ENCODE data around the gene ZC3H12D. TPM values are rescaled to one million over a fixed set of nuclear protein-coding genes. Genes with fewer than 3 reads are reported as not detected.

The ZC3H12D gene
- total RNA-seq, 2 donors from 2014 or later, result 4.3 to 4.9 TPM

DNA sequence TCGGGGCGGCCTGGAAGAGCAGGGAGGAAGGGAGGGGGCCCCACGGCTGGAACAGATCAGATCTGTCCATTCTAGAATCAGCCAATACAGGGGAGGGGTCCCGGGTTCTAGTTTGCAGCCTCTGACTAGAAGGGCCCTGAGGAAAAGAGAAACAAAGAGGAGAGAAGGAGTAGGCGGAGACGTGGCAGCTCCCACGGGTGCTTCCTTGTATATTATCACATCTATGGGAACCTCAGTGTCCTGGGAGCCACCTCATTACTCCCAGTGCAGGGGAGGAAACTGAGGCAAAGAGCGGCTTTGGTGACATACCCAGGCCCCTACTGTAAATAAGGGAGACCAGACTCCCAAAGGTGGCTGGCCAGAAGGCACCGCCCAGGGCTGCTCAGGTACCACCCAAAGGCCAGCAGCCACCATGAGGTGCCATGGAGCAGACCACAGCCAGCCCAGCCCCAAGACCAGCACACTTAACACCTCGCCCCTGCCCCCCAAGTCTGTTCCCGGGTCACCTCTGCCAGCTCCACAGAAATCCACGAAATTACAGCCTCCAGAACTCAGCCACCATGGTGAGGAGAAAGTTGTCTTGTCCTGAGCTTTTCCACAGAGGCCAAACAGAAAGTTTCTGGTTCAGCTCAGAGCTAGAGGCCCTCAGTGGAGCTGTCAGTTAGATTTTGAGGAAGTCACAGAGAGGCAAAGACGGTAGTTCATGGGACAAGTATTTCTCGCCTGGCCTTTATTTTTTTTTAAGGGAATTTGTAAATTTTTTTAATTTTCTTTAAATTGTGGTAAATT, 2.1 kb downstream of the ZC3H12D start:
- Histone ChIP-seq H3K27ac (peak overlapping the region; percentile 86), H3K9me3 (no peaks in the 10 kb centered on the region), H3K9ac (ENCODE audit: low read depth in 2 of 2, low read length in 2 of 2) (peak overlapping the region; percentile 6 to 58), H3K27me3 (no peaks in the 10 kb centered on the region), H3K36me3 (no peaks in the 10 kb centered on the region), H3K4me1 (peaks cover 7% of the 10 kb centered on the region), H3K4me3 (no peak overlapping the region)
- intact Hi-C loops (cut with DNase I), result no loop called here
- DNase-seq, result no peak
- no peak for TF ChIP-seq CTCF (IDR thresholded peaks at IDR 0.05)

GRCh38 chr6:149480502-149481280, 4.1 kb downstream of the ZC3H12D start:
- no peaks in the 10 kb centered on the region for H3K36me3 ChIP-seq
- no peak for TF ChIP-seq CTCF (IDR thresholded peaks at IDR 0.05)
- peak overlapping the region in 1 of 2 donors; percentile 20 for H3K9ac ChIP-seq (ENCODE audit: low read depth in 2 of 2, low read length in 2 of 2)
- no peak overlapping the region for H3K27ac ChIP-seq
- H3K27me3 ChIP-seq, result no peaks in the 10 kb centered on the region
- intact Hi-C loops (cut with DNase I), result no loop called here
- peaks cover 7% of the 10 kb centered on the region for H3K4me1 ChIP-seq
- no peak for DNase-seq
- no peaks in the 10 kb centered on the region for H3K9me3 ChIP-seq
- H3K4me3 ChIP-seq, result no peak overlapping the region

GRCh38 chr6:149478631-149479314, 6.0 kb downstream of the ZC3H12D start:
- no peak overlapping the region for H3K27ac ChIP-seq
- intact Hi-C loops (cut with DNase I), result no loop called here
- no peaks in the 10 kb centered on the region for H3K9me3 ChIP-seq
- no peak overlapping the region for H3K4me3 ChIP-seq
- no peaks in the 10 kb centered on the region for H3K27me3 ChIP-seq
- H3K9ac ChIP-seq (ENCODE audit: low read depth in 2 of 2, low read length in 2 of 2), result no peak overlapping the region
- TF ChIP-seq CTCF (IDR thresholded peaks at IDR 0.05), result no peak
- DNase-seq, result no peak
- no peaks in the 10 kb centered on the region for H3K36me3 ChIP-seq
- H3K4me1 ChIP-seq, result peaks cover 12% of the 10 kb centered on the region

- DNase-seq, result no peak
- H3K4me1 ChIP-seq, result peaks cover 17% of the 10 kb centered on the region
- no peak overlapping the region for H3K4me3 ChIP-seq
- no peaks in the 10 kb centered on the region for H3K27me3 ChIP-seq
- intact Hi-C loops (cut with DNase I), result no loop called here
- no peaks in the 10 kb centered on the region for H3K36me3 ChIP-seq
- no peak for TF ChIP-seq CTCF (IDR thresholded peaks at IDR 0.05)
- no peak overlapping the region for H3K9ac ChIP-seq (ENCODE audit: low read depth in 2 of 2, low read length in 2 of 2)
- no peaks in the 10 kb centered on the region for H3K9me3 ChIP-seq
- H3K27ac ChIP-seq, result no peak overlapping the region
Measured at GRCh38 chr6:149477544-149477943, 7.3 kb downstream of the ZC3H12D start.

- TF ChIP-seq CTCF (IDR thresholded peaks at IDR 0.05), result no peak
- intact Hi-C loops (cut with DNase I), result no loop called here
- H3K9ac ChIP-seq (ENCODE audit: low read depth in 2 of 2, low read length in 2 of 2), result no peak overlapping the region
- H3K4me3 ChIP-seq, result no peak overlapping the region
- no peaks in the 10 kb centered on the region for H3K36me3 ChIP-seq
- H3K27me3 ChIP-seq, result no peaks in the 10 kb centered on the region
- no peak for DNase-seq
- H3K27ac ChIP-seq, result no peak overlapping the region
- H3K9me3 ChIP-seq, result no peaks in the 10 kb centered on the region
- peaks cover 18% of the 10 kb centered on the region for H3K4me1 ChIP-seq
Measured at GRCh38 chr6:149476789-149477455, 7.9 kb downstream of the ZC3H12D start.
